Naive thymus-derived CD4-positive, alpha-beta T cell (primary cell): Measurements from ENCODE around the gene PFDN1. TPM values are rescaled to one million over a fixed set of nuclear protein-coding genes. Genes with fewer than 3 reads are reported as not detected.

Experiments used
- ATAC-seq: fragments of 150-1000 bp; cut with Tn5 transposase; 2 replicates; pipeline ENCODE4 v1.10.0; 2021; ENCODE audit warnings: mild to moderate bottlenecking, moderate library complexity
- CTCF ChIA-PET: fragments of 350-600 bp; sonication (Branson Sonifier 250); formaldehyde crosslinking; loops from one replicate; lab custom pipeline; 2021; ENCODE audit warnings: antibody characterized with exemption; lab: Charles Lee
- POLR2A ChIA-PET: fragments of 350-600 bp; sonication (Branson Sonifier 250); formaldehyde crosslinking; loops from one replicate; lab custom pipeline; 2021; ENCODE audit warnings: antibody characterized with exemption, inconsistent platforms; lab: Charles Lee
- DNase-seq, 9 donors: peaks; one replicate each; pipeline versions ENCODE4 v3.0.0 to v3.0.0-alpha.2; 2020 to 2022; ENCODE audit warnings: mixed read lengths in 1 of 9
- H3K27ac ChIP-seq: one replicate; pipeline ENCODE4 v1.7.0; 2013; ENCODE audit warnings: mild to moderate bottlenecking, low read depth, low read length, moderate library complexity
- H3K27me3 ChIP-seq, 2 donors: one replicate each; pipeline ENCODE4 v1.7.0; 2013; ENCODE audit warnings: low read length in 2 of 2, mild to moderate bottlenecking in 2 of 2, moderate library complexity in 2 of 2; ENCODE audit not compliant: control insufficient read depth in 2 of 2, insufficient read depth in 2 of 2
- H3K36me3 ChIP-seq, 3 experiments: 1 replicate in 2 of 3; 2 replicates in 1 of 3; pipeline ENCODE4 v1.7.0; 2013; ENCODE audit warnings: low read length in 3 of 3, mild to moderate bottlenecking in 3 of 3, moderate library complexity in 1 of 3; ENCODE audit not compliant: insufficient read depth in 3 of 3, control insufficient read depth in 2 of 3
- H3K4me1 ChIP-seq, 2 donors: one replicate each; pipeline ENCODE4 v1.7.0; 2013; ENCODE audit warnings: low read length in 2 of 2, mild to moderate bottlenecking in 2 of 2, moderate library complexity in 1 of 2; ENCODE audit not compliant: control insufficient read depth in 2 of 2, insufficient read depth in 2 of 2
- H3K4me3 ChIP-seq: 2 replicates; pipeline ENCODE4 v1.7.0; 2013; ENCODE audit warnings: mild to moderate bottlenecking, low read length
- H3K9me3 ChIP-seq, 3 experiments: 1 replicate in 2 of 3; 2 replicates in 1 of 3; pipeline ENCODE4 v1.7.0; 2013; ENCODE audit warnings: low read length in 3 of 3; ENCODE audit not compliant: control insufficient read depth in 2 of 3
- H3K27ac Mint-ChIP-seq, 9 donors: one replicate each; pipeline ENCODE4 v1.8.0; 2020 to 2022; ENCODE audit warnings: mixed read lengths in 9 of 9, mild to moderate bottlenecking in 8 of 9, moderate library complexity in 5 of 9, inconsistent platforms in 2 of 9
- H3K27me3 Mint-ChIP-seq, 5 donors: one replicate each; pipeline ENCODE4 v1.8.0; 2021 to 2022; ENCODE audit warnings: mixed read lengths in 5 of 5, mild to moderate bottlenecking in 1 of 5
- H3K36me3 Mint-ChIP-seq, 5 donors: one replicate each; pipeline ENCODE4 v1.8.0; 2020 to 2022; ENCODE audit warnings: mixed read lengths in 5 of 5, mild to moderate bottlenecking in 3 of 5, inconsistent platforms in 1 of 5
- H3K4me1 Mint-ChIP-seq, 7 donors: one replicate each; pipeline ENCODE4 v1.8.0; 2020 to 2022; ENCODE audit warnings: mixed read lengths in 7 of 7, mild to moderate bottlenecking in 3 of 7, inconsistent platforms in 1 of 7
- H3K4me3 Mint-ChIP-seq, 10 donors: one replicate each; pipeline ENCODE4 v1.8.0; 2020 to 2022; ENCODE audit warnings: mild to moderate bottlenecking in 10 of 10, mixed read lengths in 10 of 10, moderate library complexity in 6 of 10, inconsistent platforms in 2 of 10
- H3K9me3 Mint-ChIP-seq, 11 donors: one replicate each; pipeline ENCODE4 v1.8.0; 2020 to 2022; ENCODE audit warnings: mixed read lengths in 11 of 11, mild to moderate bottlenecking in 4 of 11, inconsistent platforms in 1 of 11, moderate library complexity in 1 of 11
- intact Hi-C, 2 donors: fragments of 100-400 bp; cut with micrococcal nuclease; formaldehyde crosslinking; loops; one replicate each; pipeline ENCODE4 v1.15.1; 2023
- polyA plus RNA-seq, 2 donors: library from polyadenylated mRNA; unstranded; fragments of 300-500 nt; fragmentation: Illumina TruSeq; gene quantifications; one replicate each; pipeline ENCODE4 v1.2.3, GENCODE V29; 2021
- total RNA-seq, 6 experiments: library from RNA in 5 of 6; stranded (reverse) in 5 of 6; gene quantifications; 1 replicate in 5 of 6; 2 replicates in 1 of 6; pipeline ENCODE4 v1.2.3 and lab custom pipeline; 2021 to 2026

The PFDN1 gene
- total and polyA plus RNA-seq, 7 experiments from 2014 or later = 24.8 to 139 (median 37.2) TPM

DNA sequence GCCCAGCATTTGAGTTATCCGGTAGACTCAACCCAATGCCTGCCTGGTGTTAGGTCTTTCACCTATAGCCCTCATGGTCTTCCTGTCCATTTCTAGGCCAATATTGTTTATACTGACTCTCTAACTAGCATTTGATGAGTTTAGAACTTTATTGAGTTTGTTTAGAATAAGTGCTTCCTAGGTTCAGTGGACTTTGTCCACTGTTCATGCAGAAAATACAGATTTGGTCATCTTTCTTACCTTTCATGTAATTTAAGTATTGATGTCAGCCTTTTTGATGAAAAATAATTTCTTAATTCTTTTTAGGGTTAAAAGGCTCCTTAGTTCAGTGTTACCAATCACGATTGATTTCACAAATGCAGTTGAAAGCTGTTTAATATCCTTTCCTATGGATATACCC lies 105.9 kb downstream of the PFDN1 start:
- H3K27ac ChIP-seq = no peak overlapping the region

DNA sequence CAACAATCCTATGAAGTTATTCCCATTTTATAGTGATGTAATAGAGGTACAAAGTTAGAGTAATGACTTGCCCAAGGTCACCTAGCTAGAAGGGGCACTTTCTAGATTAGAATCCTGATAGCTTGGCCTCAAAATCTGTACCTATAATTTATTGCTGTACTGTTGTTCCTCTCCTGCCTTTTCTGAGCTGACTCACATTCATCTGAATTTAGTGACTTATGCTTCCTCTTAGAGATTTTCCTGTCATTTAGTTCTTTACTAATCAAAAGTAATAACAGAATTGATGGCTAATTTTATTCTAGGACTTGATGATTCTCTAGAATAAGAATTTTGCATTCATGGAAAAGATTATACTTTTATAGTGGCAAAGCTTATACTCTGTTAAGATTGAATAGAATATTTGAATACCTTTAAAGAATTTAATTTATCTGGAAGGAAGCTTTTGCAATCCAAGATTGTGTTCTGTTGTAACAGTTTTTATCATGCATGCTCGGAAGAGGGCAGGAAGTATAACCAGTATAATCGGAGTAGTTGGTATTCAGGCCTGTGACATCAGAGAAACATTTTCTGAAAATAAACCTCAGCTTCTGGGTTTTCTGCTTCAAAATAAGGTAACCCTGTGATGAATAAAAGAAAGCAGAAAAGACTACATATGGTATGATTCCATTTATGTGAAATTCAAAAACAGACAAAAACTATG lies 106.6 kb downstream of the PFDN1 start:
- no peaks in the 10 kb centered on the region for H3K36me3 ChIP-seq
- no peak overlapping the region for H3K4me3 ChIP-seq
- Mint-ChIP-seq H3K4me1 (peaks cover 0 to 1% (median 0%) of the 10 kb centered on the region in 7 donors), H3K27me3 (no peaks in the 10 kb centered on the region), H3K36me3 (peaks cover 0 to 10% (median 2%) of the 10 kb centered on the region in 5 donors), H3K27ac (no peak overlapping the region), H3K4me3 (no peak overlapping the region), H3K9me3 (peaks cover 0 to 5% (median 0%) of the 10 kb centered on the region in 11 donors)
- no peaks in the 10 kb centered on the region for H3K4me1 ChIP-seq
- no peak overlapping the region for H3K27ac ChIP-seq
- ChIA-PET POLR2A (interaction anchor here (0.6 kb wide), 1 partner anchor 124 kb away, joined by 3 read pairs; no protein-coding TSS in a partner anchor), CTCF (interaction anchor here (0.5 to 0.7 kb wide), 2 partner anchors 11 to 451 kb away, joined by 3 to 6 read pairs; partner anchors contain the start of genes IK and NDUFA2)
- H3K9me3 ChIP-seq = no peaks in the 10 kb centered on the region
- DNase-seq = no peak
- no peaks in the 10 kb centered on the region for H3K27me3 ChIP-seq
- intact Hi-C loops = no loop called here
- peak; percentile 40 for ATAC-seq

More for the DNA sequence above, 105.9 kb downstream of the PFDN1 start:
- H3K4me1 Mint-ChIP-seq = peaks cover 0 to 1% (median 0%) of the 10 kb centered on the region in 7 donors
- ChIA-PET POLR2A (no interaction called here), CTCF (no interaction called here)
- H3K4me3 Mint-ChIP-seq = no peak overlapping the region
- peaks cover 0 to 5% (median 0%) of the 10 kb centered on the region in 11 donors for H3K9me3 Mint-ChIP-seq
- no peak overlapping the region for H3K27ac Mint-ChIP-seq
- no peaks in the 10 kb centered on the region for H3K27me3 Mint-ChIP-seq
- Histone ChIP-seq H3K4me3 (no peak overlapping the region), H3K9me3 (no peaks in the 10 kb centered on the region), H3K27me3 (no peaks in the 10 kb centered on the region), H3K36me3 (no peaks in the 10 kb centered on the region), H3K4me1 (no peaks in the 10 kb centered on the region)
- no peak for DNase-seq
- intact Hi-C loops = no loop called here
- ATAC-seq = no peak
- peaks cover 0 to 14% (median 2%) of the 10 kb centered on the region in 5 donors for H3K36me3 Mint-ChIP-seq

Other genes starting within 250 kb of the PFDN1 start
- 10 to 100 TPM; 11.6 to 33.5 (median 13.9) TPM for gene PURA, start 189.0 kb downstream of the PFDN1 start, total RNA-seq
- 1 to 10 TPM; 3.1 to 4.7 TPM for gene PURA, start 189.0 kb downstream of the PFDN1 start, polyA plus RNA-seq
- gene IGIP, start 177.2 kb downstream of the PFDN1 start, total RNA-seq = 10 to 100 TPM in 2 of 5 experiments, 1 to 10 TPM in 3; 4.6 to 15.4 (median 5.1) TPM
- 1 to 10 TPM in 1 of 2 donors, under 1 TPM in 1; 0.59 to 1.0 TPM for gene IGIP, start 177.2 kb downstream of the PFDN1 start, polyA plus RNA-seq
- 10 to 100 TPM in 1 of 5 experiments, 1 to 10 TPM in 4; 1.6 to 11.1 (median 3.5) TPM for gene CYSTM1, start 127.9 kb downstream of the PFDN1 start, total RNA-seq
- 1 to 10 TPM; 3.3 to 7.6 TPM for gene CYSTM1, start 127.9 kb downstream of the PFDN1 start, polyA plus RNA-seq
- 10 to 100 TPM in 3 of 5 experiments, under 1 TPM in 2; 0.35 to 95.5 (median 11.6) TPM for gene HBEGF, start 43.5 kb upstream of the PFDN1 start, total RNA-seq
- not detected for gene HBEGF, start 43.5 kb upstream of the PFDN1 start, polyA plus RNA-seq
- gene SLC4A9, start 57.1 kb upstream of the PFDN1 start, total RNA-seq = under 1 TPM in 3 of 5 experiments, not detected in 2; 0.13 to 0.96 (median 0.34) TPM
- gene SLC4A9, start 57.1 kb upstream of the PFDN1 start, polyA plus RNA-seq = not detected
- 100 to 1,000 TPM; 145 to 240 (median 217) TPM for gene ANKHD1, start 98.7 kb upstream of the PFDN1 start, total RNA-seq
- 10 to 100 TPM; 63.1 to 87.1 TPM for gene ANKHD1, start 98.7 kb upstream of the PFDN1 start, polyA plus RNA-seq
- 10 to 100 TPM; 12.5 to 19.5 (median 16.2) TPM for gene EIF4EBP3, start 244.6 kb upstream of the PFDN1 start, total RNA-seq
- 10 to 100 TPM; 61.7 to 80.8 TPM for gene EIF4EBP3, start 244.6 kb upstream of the PFDN1 start, polyA plus RNA-seq